GM18867 (cell line): ENCODE measurements around the gene PLD4.
"Not testable (repeated sequence)": the region's sequence is repeated elsewhere in the genome, so short reads cannot be mapped to it uniquely, and the experiment has no call there.

ENCODE experiments used
- ATAC-seq: cut with Tn5 transposase; IDR thresholded peaks from one replicate; pipeline ENCODE4 v1.9.1; 2021; ENCODE audit warnings: mild to moderate bottlenecking, moderate library complexity; ENCODE audit not compliant: unreplicated experiment

The PLD4 gene

GRCh38 chr14:104898195-104898558, 26.5 kb upstream of the PLD4 start:
- no peak for ATAC-seq

GRCh38 chr14:104898870-104899510, 25.7 kb upstream of the PLD4 start:
- ATAC-seq = no peak

- no peak for ATAC-seq
Measured at GRCh38 chr14:104899781-104900180, 24.9 kb upstream of the PLD4 start.

GRCh38 chr14:104900639-104901512, 23.8 kb upstream of the PLD4 start:
- no peak for ATAC-seq

- ATAC-seq = no peak
Measured at GRCh38 chr14:104903990-104904389, 20.7 kb upstream of the PLD4 start.

GRCh38 chr14:104904650-104905578, 19.8 kb upstream of the PLD4 start:
- not testable (repeated sequence) for ATAC-seq

GRCh38 chr14:104905579-104905933, 19.1 kb upstream of the PLD4 start:
- not testable (repeated sequence) for ATAC-seq

GRCh38 chr14:104908303-104908702, 16.4 kb upstream of the PLD4 start:
- ATAC-seq = no peak

GRCh38 chr14:104912053-104912452, 12.6 kb upstream of the PLD4 start:
- ATAC-seq = no peak

- no peak for ATAC-seq
Measured at GRCh38 chr14:104913435-104913834, 11.2 kb upstream of the PLD4 start.

- no peak for ATAC-seq
Measured at GRCh38 chr14:104917116-104917515, 7.6 kb upstream of the PLD4 start.

- ATAC-seq = no peak
Measured at GRCh38 chr14:104917993-104918392, 6.7 kb upstream of the PLD4 start.

- ATAC-seq = not testable (repeated sequence)
Measured at GRCh38 chr14:104919152-104919992, 5.3 kb upstream of the PLD4 start.

- no peak for ATAC-seq
Measured at GRCh38 chr14:104919993-104920315, 4.7 kb upstream of the PLD4 start.

GRCh38 chr14:104923640-104924420, 849 bp upstream of the PLD4 start:
- no peak for ATAC-seq

- ATAC-seq = no peak
Measured at GRCh38 chr14:104925214-104925854, 655 bp downstream of the PLD4 start.

- ATAC-seq = peak; percentile 17
Measured at GRCh38 chr14:104925855-104926609, 1.4 kb downstream of the PLD4 start.

- peak; percentile 83 for ATAC-seq
Measured at GRCh38 chr14:104926619-104927431, 2.1 kb downstream of the PLD4 start.
